GM18502 (cell line): ENCODE measurements around the gene PCK1.

Experiments used
- ATAC-seq: cut with Tn5 transposase; IDR thresholded peaks from one replicate; pipeline ENCODE4 v1.9.1; 2021; ENCODE audit warnings: mild to moderate bottlenecking; ENCODE audit not compliant: unreplicated experiment, poor library complexity

PCK1 gene

DNA sequence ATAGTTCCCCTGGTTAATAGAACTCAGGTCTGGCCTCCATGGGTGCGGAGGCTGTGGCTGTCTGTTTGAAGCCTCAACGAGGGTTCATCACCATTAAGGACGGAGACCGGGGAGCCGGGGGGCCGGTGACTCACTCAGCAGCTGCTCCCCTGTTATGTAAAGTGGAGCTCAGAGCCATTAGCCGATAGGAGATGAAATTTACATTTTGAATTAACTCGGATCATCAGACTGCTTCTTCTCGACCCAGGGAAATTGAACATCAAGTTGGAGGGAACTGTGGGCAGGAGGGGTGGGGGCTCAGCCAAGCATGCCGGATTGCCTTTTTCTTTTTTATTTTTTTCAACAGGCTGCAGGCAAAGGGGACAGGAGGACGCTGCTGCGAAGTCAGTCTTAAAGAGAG is 12.3 kb downstream of the PCK1 start:
- ATAC-seq, result no peak

DNA sequence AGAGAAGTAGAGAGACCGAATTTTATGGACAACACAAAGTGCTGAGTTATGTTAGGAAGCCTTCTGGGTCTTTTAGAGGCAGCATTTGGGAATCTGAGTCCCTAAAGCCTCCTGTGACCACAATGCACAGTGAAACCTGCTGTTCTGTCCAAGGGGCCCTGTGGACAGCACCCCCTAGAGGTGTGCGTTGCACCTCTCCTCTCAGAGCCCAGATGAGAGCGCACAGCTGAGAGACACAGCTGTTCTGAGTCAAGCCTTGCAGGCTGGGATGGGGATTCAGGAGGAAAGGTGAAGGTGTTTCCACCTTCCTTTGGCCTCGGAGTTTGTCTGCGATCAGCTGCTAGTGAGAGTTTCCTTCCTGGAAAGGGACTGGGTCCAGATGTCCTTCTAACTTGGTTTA is 13.0 kb downstream of the PCK1 start:
- no peak for ATAC-seq

DNA sequence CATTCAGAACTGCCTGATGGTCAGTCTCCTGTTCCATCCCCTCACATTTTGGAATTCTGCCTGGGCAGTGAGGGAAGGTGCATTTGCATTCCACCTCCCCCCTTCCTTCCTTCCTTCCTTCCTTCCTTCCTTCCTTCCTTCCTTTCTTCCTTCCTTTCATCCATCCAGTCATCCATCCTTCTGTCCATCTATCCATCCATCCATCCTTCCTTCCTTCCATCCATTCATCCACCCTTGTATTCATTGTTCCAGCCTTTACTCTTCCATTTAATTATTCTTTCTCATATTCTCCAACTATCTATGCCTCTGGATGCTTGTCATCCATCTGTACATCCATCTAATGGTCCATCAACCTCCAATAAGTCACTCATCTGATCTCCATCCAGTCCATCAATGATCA is 14.0 kb downstream of the PCK1 start:
- no peak for ATAC-seq

DNA sequence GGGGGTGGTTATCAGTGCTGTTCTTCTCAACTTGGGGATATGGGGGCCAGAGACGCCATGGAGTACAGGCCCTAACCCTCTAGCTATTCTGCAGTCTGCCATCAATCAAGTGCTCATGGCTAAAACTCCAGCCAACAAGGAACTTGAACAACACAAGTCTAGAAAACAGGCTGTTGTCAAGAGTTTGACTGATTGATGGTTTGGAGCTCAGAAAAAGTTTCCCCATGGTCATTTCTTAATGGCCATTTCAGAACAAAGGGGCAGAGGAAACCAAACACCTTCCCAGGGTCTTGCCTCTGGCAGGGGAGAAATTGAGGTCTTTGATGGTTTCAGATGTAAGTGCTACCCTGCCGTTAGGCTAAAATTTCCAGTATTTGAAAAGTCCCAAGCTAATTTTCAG is 15.1 kb downstream of the PCK1 start:
- ATAC-seq, result no peak

DNA sequence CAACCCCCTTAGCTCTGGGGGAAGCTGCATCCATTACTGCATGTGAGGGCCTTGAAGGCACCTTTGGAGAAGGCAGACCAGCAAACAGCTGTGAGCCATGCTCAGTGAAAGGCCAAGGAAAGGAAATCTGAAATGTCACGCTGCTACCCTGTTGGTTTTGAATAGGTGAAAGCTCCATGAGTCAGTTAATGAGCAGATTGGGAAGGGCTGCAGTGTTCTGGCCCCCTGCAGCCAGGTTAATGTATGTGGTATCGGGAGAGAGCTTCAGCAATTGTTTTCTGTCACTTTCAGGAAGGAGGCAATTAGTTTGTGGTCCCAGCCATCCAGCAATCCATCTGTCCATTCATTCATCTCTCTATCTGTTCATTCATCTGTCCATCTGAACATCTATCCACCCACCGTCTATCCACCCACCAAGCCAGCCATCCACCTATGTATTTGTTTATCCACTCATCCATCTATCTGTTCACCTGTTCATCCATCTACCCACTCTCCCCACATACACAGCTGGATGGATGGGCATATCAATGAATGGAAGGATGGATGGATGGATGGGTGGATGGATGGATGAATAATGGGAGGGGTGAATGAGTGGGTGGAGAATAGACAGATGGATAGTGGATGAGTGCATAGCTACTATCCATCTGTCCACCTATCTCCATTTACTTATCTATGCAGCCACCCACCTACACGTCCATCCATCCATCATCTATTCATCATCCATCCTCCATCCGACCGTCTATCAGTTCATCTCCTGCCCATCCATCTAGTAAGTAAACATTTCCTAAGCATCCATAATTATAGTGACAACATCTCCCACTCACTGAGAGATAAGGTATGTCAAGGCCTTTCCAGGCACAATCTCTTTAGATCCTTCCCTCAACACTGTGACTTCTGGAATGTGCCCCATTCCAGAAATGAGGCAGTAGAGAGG is 16.0 kb downstream of the PCK1 start:
- ATAC-seq, result no peak

DNA sequence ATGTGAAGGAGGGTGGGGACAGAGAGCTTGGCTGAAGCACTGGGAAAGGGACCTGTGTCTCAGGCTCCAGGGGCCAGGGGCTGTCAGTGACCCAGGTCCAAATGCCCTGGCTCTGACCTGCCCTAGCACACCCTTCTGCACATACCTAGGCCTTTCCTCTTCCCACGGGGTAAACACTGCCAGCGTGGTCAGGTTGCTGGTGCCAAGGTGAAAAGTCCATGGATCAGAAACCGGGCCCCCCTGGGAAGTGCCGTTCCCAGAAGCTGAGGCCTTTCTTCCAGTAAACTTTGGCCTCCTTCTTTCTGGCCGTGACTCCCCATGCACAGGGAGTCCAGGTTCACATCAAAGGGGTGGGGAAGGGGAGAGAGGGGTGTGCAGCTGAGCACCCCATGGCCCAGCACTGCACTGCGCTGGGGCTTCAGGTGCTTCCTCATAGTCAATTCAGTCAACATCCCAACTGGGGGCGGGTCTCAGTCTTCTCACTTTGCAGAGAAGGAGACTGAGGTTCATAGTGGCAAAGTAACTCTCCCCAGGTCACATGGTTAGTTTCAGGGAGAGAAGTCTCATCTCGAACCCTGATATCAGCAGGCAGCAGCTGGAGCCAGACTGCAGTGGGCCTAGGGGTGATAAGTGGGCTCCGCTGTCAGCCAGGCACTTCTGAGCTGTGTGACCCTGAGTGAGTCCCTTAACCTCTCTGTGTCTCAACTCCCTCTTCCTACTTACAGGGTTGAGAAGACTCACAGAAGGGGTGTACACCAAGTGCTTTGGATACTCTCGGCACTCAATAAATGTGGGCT is 17.0 kb downstream of the PCK1 start:
- ATAC-seq, result no peak

DNA sequence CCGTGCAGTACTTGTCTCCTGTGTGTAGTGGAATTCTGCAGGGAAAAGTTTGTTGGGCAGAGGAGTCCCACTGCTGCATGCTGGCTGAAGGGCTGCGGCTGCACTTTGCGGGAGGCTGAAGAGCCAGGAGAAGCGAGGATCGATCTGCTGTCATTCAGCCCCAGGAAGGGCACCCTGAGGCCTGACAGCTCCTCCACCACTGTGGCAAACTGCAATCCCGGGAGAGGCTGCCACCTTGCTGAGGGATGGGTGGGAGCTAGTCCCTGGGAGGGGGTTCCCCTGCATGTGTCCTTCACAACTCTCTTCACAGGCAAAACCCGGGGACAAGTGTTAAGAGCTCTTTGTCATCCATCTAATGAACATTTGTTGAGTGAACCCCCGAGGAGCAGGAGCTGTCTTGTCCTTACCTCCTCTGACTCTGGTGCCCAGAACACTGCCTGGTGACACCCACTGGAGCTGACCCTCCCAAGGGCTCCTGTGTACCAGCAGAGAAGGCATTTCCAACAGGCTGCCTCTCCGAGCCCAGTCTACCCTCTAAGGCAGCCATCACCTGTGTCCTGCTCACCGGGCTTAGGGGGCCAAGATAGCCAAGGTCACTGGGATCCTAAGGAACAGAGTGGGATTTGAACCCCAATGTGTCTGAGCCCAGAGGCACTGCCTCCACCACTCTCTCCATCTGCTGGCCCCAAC is 17.7 kb downstream of the PCK1 start:
- no peak for ATAC-seq

DNA sequence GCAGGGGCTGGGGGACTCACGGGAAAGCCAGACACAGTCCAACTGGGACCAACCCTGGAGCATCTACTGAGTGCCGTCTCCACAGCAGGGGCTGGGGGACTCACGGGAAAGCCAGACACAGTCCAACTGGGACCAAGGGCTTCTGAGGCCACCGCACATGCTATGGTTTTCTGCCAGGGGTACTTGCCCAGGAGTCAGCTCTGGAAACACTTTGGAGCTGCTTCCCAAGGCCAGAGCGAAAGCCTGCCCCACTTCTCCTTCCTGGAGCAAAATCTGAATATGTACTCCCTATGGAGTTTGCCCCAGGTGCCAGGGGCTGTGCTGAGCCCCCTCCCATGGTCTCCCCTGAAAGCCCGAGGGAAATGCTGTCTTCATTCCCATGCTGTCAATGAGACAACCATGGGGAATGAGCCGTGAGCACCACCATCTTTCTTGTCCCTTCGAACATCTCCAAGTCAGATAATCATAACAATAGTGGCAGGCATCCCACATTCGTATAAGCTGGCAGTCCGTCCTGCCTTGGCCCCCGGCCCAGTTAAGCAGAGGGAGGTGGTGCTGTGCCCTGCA is 18.5 kb downstream of the PCK1 start:
- ATAC-seq, result no peak

DNA sequence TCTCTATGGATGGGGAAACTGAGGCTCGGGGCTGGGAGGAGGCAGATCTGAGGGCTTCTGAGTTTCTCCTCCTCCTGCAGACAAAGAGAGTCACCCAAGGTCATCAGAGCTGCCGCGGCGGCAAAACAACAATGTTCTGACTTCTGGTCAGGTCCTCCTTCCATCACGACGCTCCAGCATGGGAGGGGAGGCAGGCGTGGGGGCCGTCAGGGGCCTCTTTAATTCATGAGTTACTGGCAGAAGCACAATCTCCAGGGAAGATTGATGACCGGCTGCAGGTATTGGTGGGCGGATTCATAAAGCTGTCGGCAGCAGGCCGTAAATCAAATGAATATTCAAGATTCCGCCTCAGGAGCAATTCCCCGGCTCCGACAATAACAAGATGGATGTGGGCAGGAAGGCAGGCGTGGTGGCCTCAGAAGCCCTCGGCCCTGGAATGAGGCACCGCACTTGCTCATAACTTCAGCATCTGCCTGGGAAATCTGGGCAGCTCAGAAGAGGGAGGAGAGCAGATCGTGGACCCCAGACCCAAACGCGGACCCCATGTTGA is 19.1 kb downstream of the PCK1 start:
- ATAC-seq, result no peak

DNA sequence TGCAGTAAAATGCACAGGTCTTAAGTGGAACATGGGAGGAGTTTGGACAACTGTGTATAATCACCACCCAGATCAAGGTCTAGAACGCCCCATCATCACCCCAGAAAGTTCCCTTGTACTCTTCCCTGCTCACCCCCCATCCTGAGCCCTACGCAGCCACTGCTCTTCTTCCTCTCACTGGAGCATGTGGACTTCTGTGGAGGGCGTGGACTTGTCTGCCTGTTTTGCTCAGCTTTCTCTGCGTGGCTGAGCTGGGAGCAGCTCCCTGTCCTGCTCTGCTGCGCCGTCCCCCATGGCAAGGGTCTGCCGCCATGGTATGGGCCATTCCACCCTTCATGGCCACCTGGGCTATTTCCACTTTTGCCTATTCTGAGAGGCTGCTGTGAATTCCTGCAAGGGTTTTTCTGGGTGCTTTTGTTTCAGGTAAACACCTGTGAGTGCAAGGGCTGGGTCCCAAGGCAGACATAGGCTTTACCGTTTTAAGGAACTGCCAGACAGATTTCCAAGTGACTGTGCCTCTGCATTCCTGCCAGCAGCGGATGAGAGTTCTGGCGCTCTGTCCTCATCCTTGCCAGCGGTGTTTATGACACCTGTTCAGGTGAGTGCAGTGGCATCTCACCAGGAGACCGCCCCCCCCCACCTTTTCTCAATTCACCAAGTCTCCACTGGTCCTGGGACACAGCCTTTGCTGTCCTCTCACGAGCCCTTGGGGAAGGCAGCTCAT is 19.7 kb downstream of the PCK1 start:
- ATAC-seq, result no peak

DNA sequence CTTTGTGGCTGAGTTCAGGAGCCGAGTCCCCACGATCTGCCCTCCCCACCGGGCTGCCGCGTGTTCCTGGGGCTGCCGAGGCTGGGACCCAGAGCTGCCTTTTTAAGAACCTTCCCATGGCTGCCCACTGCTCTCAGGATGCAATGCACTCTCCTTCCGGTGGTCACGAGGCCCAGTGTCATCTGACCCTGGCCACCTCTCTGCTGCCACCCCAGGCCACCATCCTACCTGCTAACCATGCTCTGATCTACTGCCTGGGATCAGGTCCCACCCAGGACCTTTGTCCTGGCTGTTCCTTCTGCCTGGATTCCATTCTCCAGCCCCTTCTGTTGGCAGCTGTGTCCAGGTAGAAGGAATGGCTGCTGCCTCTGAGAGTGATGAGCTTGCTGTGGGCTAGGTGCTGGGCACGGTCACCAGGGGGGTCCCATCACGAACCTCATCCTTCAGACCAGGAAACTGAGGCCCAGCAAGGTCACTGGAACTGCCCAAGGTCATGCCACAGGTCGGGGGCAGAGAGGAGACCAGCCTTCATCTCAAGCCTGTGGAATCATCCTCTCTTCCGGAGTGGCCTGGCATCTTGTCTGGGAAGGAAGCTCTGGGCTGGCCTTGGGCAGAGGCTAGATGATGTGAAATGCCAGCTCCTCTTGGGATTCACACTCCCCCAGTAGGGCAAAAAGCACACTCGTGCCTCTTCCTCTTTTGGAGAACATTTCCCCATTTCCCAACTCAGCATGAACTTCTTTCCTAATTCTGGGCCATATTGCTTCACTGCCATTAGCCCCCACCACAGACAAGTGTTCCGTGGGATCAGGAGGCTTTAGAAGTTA is 20.5 kb downstream of the PCK1 start:
- ATAC-seq, result no peak

DNA sequence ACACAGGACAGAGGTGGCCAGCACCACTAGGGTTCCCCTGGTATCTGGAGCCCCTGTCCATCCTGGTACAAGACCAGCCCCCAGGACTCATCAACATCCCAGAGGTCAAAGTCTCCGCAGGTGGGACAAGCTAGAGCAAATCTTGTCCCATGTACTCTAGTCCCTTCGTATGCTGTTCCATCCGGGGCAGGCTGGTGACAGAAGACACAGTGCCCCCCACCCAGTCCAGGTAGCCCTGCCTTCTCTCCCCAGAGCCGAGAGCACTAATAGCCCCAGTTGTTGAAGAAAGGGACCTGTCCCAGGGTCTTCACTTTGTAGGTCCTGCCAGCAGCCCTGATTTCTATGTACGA is 21.1 kb downstream of the PCK1 start:
- ATAC-seq, result no peak

DNA sequence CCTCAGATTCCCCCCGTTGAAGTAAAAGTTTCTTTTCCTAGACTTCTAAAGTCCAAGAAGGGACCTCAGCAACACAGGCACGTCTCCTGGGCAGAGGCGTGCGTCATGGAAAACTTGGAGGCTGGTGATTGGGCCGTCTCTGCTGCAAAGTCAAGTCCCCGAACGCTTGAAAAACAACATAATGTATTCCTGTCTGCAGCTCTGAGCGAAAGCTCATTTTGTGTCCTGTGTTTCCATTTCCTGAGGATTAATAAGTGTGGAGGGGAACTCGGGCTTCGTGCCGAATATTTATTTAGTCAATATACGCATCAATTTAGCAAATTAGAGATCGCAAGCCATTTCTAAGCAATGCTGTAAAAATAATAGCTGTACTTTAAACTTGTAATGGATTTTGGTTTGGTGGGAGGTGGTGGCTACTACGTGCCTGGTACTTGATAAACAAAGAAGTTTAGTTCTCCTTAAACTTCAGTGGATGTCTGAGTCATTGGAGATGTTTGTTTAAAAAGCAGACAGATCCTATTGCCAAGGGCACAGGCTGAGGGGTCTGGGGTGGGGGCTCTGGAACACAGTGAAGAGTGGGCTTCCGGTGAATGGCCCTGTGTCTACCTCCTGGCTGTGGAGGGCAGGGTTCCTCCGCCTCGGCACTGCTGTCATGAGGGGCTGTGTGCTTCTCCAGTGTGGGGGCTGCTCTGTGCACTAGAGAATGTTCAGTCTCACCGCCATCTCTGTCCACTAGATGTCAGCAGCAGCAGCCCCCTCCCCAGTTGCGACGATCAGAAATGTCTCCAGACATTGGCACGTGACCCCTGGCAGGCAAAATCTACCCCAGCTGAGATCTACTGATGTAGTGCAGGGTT is 21.8 kb downstream of the PCK1 start:
- no peak for ATAC-seq

DNA sequence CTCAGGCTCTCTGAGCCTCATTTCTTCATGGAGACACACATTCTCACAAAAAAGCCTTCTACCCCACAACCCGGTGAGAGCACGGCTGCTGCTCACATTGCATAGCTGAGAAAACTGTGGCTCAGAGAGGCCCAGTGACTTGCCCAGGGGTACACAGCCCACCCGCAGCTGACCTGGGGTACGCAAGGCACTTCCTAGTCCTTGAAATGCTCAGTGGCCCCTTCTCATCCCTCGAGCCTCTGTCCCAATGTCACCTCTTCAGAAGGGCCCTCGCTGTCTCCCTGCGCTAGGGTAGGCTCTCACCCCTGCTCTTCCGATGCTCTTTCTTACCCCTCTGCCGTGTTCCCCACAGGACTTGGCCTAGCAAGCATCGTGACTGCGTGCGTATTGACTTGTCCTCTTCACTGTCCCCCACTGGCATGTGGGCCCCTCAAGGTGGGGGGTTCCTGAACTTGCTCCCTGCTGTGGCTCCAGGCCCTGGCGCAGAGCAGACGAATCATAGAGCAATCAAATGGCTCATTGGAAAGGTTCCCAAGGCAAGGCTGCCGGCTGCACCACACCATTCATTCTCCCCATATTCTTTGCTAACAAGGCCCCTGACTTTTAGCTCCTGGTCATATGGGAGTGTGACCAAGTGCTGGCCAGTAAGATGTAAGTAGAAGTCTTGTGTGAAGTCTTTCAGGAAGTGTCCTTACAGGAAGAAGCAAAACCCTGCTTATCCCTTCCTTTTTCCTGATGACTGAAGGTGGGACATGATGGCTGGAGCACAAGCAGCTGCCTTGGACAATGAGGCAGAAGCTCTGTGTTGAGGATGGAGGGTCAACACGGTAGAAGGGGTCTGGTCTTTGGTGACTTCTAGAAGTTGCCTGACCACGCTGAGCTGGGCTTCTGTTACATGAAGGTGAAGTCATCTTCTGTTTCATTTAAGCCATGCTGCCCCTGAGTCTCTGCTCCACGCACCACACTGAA is 22.7 kb downstream of the PCK1 start:
- no peak for ATAC-seq

DNA sequence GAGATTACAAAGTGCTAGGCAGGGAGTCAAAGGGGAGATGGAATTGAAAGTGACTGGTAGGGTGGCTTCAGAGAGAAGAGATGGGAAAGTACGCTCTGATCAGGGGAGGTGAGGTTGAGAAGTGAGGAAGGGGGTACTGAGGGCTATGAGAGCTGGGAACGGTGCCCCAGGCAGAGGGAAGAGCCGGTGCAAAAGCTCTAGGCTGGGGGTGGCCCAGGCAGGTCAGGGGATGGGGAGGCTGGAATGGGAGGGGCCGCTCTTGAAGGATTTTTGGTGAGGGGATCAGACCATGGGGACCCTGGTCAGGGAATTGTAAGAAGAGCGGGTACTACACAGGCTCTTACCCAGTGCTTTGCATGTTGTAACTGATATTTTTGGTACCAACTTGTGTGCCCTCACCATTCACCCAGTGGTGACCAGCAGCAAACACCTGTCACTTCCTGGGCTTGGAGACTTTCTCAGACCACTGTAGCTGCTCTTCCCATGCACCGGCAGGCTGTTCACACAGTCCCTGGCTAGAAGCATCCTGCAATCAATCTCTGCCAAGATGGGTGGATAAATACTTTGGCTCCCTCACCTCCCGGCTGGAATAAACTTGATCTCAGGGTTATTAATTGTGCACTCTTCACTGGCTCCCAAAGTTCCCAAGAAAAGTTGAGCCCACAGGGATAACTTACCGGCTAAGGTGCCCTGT is 24.0 kb downstream of the PCK1 start:
- ATAC-seq, result no peak

DNA sequence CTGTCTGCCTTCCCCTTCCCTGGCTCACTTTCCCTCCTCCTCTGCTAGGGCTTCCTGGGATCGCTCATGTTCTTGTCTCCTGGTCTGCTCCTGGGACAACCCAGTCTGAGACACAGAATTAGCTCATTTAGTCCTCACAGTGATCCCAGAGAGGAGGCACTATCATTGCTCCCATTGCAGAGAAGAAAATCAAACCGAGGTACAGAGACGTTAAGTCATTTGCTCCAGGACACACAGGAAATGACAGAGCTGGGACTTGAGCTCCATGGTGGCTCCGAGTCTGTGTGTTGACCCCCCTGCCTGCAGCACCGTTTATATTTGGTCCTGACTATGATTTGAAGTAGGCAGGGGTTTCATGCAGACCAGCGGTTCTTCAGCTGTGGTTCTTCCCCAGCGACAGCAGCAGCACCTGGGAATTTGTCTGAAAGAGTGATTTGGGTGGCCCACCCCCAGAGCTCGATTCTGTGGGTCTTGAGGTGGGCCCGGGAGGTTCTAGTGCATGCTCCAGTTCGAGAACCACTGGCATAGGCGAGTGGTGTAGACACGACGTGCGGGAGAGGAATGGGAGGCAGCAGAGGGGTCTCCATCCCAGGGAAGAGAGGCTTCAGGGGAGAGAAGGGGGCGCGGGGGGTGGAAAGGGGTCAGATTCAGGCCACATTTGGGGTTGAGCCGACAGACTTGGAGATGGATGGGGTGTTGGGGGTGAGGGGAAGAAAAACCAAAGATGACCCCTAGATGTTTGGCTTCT is 24.7 kb downstream of the PCK1 start:
- ATAC-seq, result no peak
